GM21786 (cell line): ENCODE results near the gene FILIP1L.
A peak's percentile ranks its signal among the peaks of the same experiment; 100 is the strongest.
"Not testable (repeated sequence)": the region's sequence is repeated elsewhere in the genome, so short reads cannot be mapped to it uniquely, and the experiment has no call there.

Experiments used
- ATAC-seq: cut with Tn5 transposase; IDR thresholded peaks from one replicate; pipeline ENCODE4 v1.9.1; 2021; ENCODE audit not compliant: unreplicated experiment

The FILIP1L gene

DNA sequence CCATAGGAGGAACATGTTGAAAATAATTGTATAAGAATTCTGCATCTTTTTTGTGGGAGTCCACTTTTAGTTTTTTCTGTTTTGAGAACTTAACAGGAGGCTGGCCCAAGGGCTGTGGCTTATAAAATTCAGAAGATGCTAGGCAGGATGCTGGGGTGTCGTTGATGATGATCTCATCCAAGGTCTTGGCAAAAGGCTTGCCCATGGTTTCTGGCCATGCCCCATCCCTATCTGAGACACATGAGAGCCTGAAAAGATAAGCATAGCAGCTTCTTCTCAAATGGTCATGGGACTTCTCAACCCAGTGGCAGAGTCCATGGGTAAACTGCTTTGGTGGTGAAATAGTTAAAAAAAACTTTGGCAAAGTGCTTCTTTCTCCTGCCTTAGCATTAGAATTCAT lies 261.4 kb downstream of the FILIP1L start:
- no peak for ATAC-seq

GRCh38 chr3:99851955-99852354 lies 262.3 kb downstream of the FILIP1L start:
- ATAC-seq: no peak

- ATAC-seq: no peak
These were observed 263.7 kb downstream of the FILIP1L start for GRCh38 chr3:99850608-99851007.

DNA sequence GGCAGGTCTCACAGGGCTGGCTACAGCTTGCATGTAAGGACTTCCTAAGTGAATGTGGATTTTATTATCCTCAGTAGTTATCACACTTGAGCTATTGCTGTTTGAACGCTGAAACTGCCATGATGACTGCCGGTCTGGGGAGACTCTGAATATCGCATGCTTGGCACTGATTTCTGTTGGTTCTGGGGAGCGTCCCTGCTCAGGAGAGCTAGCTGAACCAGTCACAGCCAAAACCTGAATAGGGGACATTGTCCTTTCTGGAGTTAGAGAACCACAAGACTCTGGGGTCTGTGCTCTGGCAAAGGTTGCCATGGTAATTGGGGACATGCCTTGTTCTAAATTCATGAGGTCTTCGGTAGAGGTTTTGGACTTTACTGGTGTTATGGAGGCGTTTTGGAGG lies 265.9 kb downstream of the FILIP1L start:
- no peak for ATAC-seq

GRCh38 chr3:99846477-99847160 lies 267.7 kb downstream of the FILIP1L start:
- no peak for ATAC-seq

DNA sequence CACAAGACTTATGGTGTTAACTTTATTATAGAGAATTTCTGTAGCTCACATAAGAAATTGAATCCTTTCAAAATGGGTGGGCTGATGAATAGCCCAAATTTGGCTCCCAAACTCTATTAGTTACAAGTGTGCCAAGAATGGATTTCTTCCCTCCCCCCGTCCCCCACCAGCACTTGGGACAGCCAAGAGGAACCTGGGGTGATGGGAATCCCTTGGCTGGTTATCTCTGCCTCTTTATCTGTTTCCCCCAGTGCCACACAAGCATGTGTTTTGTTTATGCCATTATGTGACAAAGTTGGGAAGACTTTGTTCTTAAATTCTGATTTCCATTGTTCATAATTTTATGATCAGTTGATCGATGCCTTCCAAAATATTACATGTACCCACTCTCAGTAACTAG lies 268.3 kb downstream of the FILIP1L start:
- no peak for ATAC-seq

DNA sequence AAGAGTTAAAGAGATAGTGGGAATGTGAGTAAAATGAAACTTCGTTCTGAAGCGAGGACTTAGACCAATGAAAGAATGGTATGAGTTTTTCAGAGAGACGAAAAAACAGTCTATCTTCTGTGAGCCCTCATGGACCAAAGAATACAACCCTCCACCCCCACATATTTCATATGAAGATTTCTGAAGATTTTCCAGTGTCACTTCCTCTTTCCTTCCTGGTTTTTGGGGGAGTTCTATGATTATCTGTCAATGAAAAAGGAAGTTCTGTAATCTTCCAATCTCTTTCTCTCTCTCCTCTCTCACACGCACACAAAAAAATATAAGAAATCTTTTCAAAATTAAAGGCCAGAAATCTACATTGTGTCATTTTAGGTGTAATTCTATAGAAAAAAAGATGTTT lies 269.0 kb downstream of the FILIP1L start:
- no peak for ATAC-seq

GRCh38 chr3:99843590-99844258 lies 270.6 kb downstream of the FILIP1L start:
- ATAC-seq: peak; percentile 9

- peak; percentile 57 for ATAC-seq
These were observed 271.3 kb downstream of the FILIP1L start for GRCh38 chr3:99842826-99843589.

DNA sequence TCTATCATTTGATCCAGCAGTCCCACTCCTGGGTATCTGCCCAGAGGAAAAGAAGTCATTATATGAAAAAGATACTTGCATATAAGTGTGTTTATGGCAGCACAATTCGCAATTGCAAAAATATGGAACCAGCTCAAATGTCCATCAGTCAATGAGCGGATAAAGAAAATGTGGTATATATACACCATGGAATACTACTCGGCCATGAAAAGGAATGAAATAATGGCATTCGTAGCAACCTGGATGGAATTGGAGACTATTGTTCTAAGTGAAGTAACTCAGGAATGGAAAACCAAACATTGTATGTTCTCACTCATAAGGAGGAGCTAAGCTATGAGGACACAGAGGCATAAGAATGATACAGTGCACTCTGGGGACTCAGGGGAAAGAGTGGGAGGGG lies 272.4 kb downstream of the FILIP1L start:
- ATAC-seq: not testable (repeated sequence)

GRCh38 chr3:99839613-99840012 lies 274.7 kb downstream of the FILIP1L start:
- ATAC-seq: no peak

DNA sequence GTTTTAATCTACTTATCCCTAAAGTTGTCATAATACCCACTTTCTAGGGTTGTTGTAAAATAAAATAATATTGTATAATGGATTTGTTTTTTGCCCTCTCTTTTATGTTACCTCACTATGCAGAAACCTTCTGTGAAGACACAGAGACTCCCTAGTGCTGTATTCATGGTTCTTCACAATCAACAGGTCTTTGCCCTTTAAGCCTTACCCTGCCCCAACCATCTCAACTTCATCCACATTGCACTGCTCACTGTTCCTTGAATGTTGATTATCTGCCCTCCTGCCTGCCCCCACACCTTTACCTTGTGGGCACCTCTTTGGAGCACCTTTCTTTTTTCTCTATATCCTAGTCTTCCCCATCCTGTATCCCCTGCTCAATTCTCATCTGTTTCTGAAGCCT lies 275.5 kb downstream of the FILIP1L start:
- ATAC-seq: no peak

DNA sequence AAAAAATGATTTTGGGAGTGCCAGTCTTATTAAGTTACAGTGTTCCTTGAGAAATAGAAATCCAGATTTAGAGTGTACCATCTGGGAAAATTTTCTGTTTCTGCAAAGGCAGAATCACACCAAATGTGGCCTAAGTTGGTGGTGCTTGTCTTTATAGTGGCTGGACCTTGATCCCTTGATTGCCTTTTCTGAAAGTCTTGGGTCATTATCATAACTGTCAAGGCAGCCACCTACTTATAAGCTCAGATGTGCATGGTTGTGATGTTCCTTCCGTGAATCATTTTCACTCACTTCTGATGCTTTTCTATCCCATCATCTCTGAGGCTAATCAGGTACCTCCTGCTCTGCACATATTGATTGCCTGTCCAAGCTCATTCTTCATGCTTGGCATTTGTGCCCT lies 276.6 kb downstream of the FILIP1L start:
- ATAC-seq: no peak

- ATAC-seq: no peak
These were observed 277.6 kb downstream of the FILIP1L start for GRCh38 chr3:99836681-99837080.

GRCh38 chr3:99834211-99834957 lies 279.9 kb downstream of the FILIP1L start:
- no peak for ATAC-seq

GRCh38 chr3:99833617-99834205 lies 280.6 kb downstream of the FILIP1L start:
- ATAC-seq: no peak

GRCh38 chr3:99829844-99830243 lies 284.5 kb downstream of the FILIP1L start:
- ATAC-seq: no peak

- no peak for ATAC-seq
These were observed 289.2 kb downstream of the FILIP1L start for GRCh38 chr3:99825004-99825640.

GRCh38 chr3:99823723-99824711 lies 290.3 kb downstream of the FILIP1L start:
- ATAC-seq: no peak
